Peyer's patch (tissue), 4 donors: ENCODE data around the gene KRTAP12-2. TPM values are rescaled to one million over a fixed set of nuclear protein-coding genes. Genes with fewer than 3 reads are reported as not detected.
"Not testable (repeated sequence)": the region's sequence is repeated elsewhere in the genome, so short reads cannot be mapped to it uniquely, and the experiment has no call there.

Experiments used
- DNase-seq, 3 donors: peaks; one replicate each; pipeline ENCODE4 v3.0.0-alpha.2; 2017 to 2019
- H3K27ac ChIP-seq, 4 donors: fragments of 200-600 bp; sonication (generic); one replicate each; pipeline ENCODE4 v1.5.1; 2016 to 2019
- H3K27me3 ChIP-seq, 2 donors: fragments of 200-600 bp; sonication (generic); one replicate each; pipeline ENCODE4 v1.5.1; 2019
- H3K36me3 ChIP-seq, 3 donors: fragments of 200-600 bp; sonication (generic); one replicate each; pipeline ENCODE4 v1.5.1; 2016 to 2019
- H3K4me1 ChIP-seq, 4 donors: fragments of 200-600 bp; sonication (generic); one replicate each; pipeline ENCODE4 v1.5.1; 2016 to 2019
- H3K4me3 ChIP-seq, 4 donors: fragments of 200-600 bp; sonication (generic); 1 replicate in 3 of 4; 2 replicates in 1 of 4; pipeline ENCODE4 v1.5.1; 2016 to 2019; ENCODE audit warnings: mild to moderate bottlenecking in 1 of 4
- H3K9me3 ChIP-seq, 4 donors: fragments of 200-600 bp; sonication (generic); one replicate each; pipeline ENCODE4 v1.5.1; 2016 to 2019; ENCODE audit warnings: mild to moderate bottlenecking in 1 of 4
- POLR2A ChIP-seq, 2 donors: fragments of 450-650 bp; IDR thresholded peaks; one replicate each; pipeline ENCODE4 v1.5.1; 2017; ENCODE audit warnings: antibody characterized with exemption in 2 of 2, mild to moderate bottlenecking in 2 of 2, moderate library complexity in 2 of 2
- total RNA-seq, 4 donors: library from RNA; depleted of rRNA; stranded (reverse); fragments of >200 nt; gene quantifications; one replicate each; pipeline ENCODE4 v1.1.0, GENCODE V29; 2016
- TF ChIP-seq, protein P1 (sequence below), 6 experiments: fragments of 450-650 bp in 4 of 6; fragments of 200-600 bp in 2 of 6; sonication (generic) in 1 of 6; IDR thresholded peaks; one replicate each; pipeline ENCODE4 v1.5.1; 2017 to 2019; ENCODE audit warnings: antibody characterized with exemption in 6 of 6, mild to moderate bottlenecking in 3 of 6, moderate library complexity in 1 of 6

KRTAP12-2 gene
- total RNA-seq, 4 donors from 2014 or later: not detected

DNA sequence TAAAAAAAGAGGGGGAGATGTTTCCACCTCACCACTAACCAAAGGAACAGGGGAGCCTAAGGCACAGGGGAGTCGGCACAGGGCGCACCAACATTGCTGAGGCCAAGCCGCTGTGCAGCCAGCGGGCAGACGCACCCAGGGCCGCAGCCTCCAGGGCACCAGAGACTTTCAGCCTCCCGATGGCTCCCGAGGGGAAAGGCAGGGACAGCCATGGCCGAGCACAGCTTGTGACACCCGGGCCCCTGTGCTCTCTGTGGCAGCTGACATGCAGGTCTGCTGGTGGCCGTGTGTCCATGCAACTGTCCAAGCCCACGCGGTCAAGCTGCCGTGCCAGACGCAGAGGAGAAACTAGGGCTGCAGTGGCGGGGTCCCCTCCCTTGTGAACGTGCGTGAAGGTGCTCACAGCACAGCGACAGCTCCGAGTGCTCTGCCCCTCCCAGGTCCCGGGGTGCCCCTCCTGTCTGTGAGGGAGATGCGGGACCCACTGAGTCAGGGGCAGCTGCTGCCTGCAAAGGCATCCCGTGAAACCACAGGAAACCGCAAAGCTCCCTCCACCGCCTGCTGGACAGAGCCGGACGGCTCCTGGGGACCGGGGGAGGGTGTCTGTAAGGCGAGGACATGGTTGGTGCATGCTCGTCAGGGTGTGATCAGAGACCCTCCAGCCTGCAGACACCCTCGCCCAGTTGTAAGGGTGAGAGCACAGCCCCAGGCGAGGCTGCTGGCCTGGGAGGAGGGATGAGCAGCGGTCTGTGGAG lies 18.0 kb downstream of the KRTAP12-2 start:
- DNase-seq: peak in 1 of 3 donors; percentile 1
- TF ChIP-seq, protein P1, sequence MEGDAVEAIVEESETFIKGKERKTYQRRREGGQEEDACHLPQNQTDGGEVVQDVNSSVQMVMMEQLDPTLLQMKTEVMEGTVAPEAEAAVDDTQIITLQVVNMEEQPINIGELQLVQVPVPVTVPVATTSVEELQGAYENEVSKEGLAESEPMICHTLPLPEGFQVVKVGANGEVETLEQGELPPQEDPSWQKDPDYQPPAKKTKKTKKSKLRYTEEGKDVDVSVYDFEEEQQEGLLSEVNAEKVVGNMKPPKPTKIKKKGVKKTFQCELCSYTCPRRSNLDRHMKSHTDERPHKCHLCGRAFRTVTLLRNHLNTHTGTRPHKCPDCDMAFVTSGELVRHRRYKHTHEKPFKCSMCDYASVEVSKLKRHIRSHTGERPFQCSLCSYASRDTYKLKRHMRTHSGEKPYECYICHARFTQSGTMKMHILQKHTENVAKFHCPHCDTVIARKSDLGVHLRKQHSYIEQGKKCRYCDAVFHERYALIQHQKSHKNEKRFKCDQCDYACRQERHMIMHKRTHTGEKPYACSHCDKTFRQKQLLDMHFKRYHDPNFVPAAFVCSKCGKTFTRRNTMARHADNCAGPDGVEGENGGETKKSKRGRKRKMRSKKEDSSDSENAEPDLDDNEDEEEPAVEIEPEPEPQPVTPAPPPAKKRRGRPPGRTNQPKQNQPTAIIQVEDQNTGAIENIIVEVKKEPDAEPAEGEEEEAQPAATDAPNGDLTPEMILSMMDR (IDR thresholded peaks at IDR 0.05): no peak
- no peak for TF ChIP-seq POLR2A (IDR thresholded peaks at IDR 0.05)
- Histone ChIP-seq H3K36me3 (no peaks in the 10 kb centered on the region), H3K27me3 (no peaks in the 10 kb centered on the region), H3K9me3 (peaks cover 0 to 5% (median 0%) of the 10 kb centered on the region in 4 donors), H3K4me1 (no peaks in the 10 kb centered on the region), H3K27ac (no peak overlapping the region), H3K4me3 (no peak overlapping the region)

DNA sequence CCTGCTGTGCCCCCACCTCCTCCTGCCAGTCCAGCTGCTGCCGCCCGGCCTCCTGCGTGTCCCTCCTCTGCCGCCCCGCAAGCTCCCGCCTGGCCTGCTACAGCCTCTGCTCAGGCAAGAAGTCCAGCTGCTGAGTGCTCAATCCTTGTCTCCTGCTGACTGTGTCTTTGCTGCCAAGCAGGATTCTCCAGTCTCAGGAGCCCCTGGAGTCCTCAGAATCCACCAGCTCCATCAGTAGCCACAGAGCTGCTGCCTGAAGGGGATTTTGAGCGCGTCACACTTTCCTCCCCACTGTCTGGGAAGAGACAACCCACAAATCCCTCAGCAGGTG lies 19.5 kb downstream of the KRTAP12-2 start:
- Histone ChIP-seq H3K4me3 (no peak overlapping the region), H3K36me3 (no peaks in the 10 kb centered on the region), H3K27me3 (no peaks in the 10 kb centered on the region), H3K9me3 (peaks cover 0 to 5% (median 0%) of the 10 kb centered on the region in 4 donors), H3K27ac (no peak overlapping the region), H3K4me1 (no peaks in the 10 kb centered on the region)
- no peak for TF ChIP-seq POLR2A (IDR thresholded peaks at IDR 0.05)
- TF ChIP-seq, protein P1 (IDR thresholded peaks at IDR 0.05): no peak
- DNase-seq: peak in 1 of 3 donors; percentile 3

GRCh38 chr21:44646366-44647221 lies 20.1 kb downstream of the KRTAP12-2 start, which contains the start of gene KRTAP10-11:
TSS of gene KRTAP10-11 (plus strand) at chr21:44646414. CDS start at chr21:44646459, 45 bp downstream.
- H3K27ac ChIP-seq, H3K36me3 ChIP-seq, H3K9me3 ChIP-seq, H3K4me3 ChIP-seq, H3K4me1 ChIP-seq, H3K27me3 ChIP-seq: not testable (repeated sequence)
- DNase-seq: peak in 2 of 3 donors; percentile 9 to 31

DNA sequence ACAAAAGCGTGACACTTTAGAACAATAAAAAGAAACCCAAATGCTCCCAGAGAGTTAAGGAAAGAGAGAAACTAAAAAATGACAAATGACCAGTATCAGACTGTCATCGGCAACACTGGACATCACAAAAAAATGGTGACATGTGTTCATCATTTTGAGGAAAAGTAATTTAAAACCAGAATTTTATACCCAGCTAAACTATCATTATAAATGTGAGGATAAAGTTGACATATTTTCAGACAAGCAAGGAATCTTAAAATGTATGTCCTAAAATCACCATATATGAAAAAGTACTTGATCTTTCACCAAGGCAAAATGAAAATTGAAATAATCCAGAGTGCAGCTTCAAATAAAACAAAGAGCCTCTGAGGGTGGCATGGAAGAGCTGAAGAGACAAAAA lies 21.8 kb downstream of the KRTAP12-2 start:
- H3K36me3 ChIP-seq: no peaks in the 10 kb centered on the region
- TF ChIP-seq, protein P1 (IDR thresholded peaks at IDR 0.05): no peak
- TF ChIP-seq POLR2A (IDR thresholded peaks at IDR 0.05): no peak

GRCh38 chr21:44643741-44644310 lies 22.9 kb downstream of the KRTAP12-2 start:
- DNase-seq: peak in 1 of 3 donors; percentile 8
- Histone ChIP-seq H3K36me3 (no peaks in the 10 kb centered on the region), H3K4me1 (no peaks in the 10 kb centered on the region), H3K9me3 (peaks cover 0 to 5% (median 0%) of the 10 kb centered on the region in 4 donors), H3K27me3 (no peaks in the 10 kb centered on the region), H3K27ac (no peak overlapping the region), H3K4me3 (no peak overlapping the region)
- TF ChIP-seq, protein P1 (IDR thresholded peaks at IDR 0.05): no peak
- no peak for TF ChIP-seq POLR2A (IDR thresholded peaks at IDR 0.05)

More for the DNA sequence above, 21.8 kb downstream of the KRTAP12-2 start:
- no peak for DNase-seq
- Histone ChIP-seq H3K9me3 (peaks cover 0 to 5% (median 0%) of the 10 kb centered on the region in 4 donors), H3K4me3 (no peak overlapping the region), H3K4me1 (no peaks in the 10 kb centered on the region), H3K27ac (no peak overlapping the region), H3K27me3 (no peaks in the 10 kb centered on the region)
